Urinary bladder (tissue), 4 donors: ENCODE results near the gene BCL2L2. TPM values are rescaled to one million over a fixed set of nuclear protein-coding genes. Genes with fewer than 3 reads are reported as not detected.
A peak's percentile ranks its signal among the peaks of the same experiment; 100 is the strongest.

Experiments used
- DNase-seq: peaks from one replicate; pipeline ENCODE4 v3.0.0-alpha.2; 2015; ENCODE audit errors: extremely low spot score
- H3K27ac ChIP-seq: one replicate; pipeline ENCODE4 v1.5.1; 2013; ENCODE audit warnings: low read depth, mild to moderate bottlenecking, moderate library complexity
- H3K36me3 ChIP-seq: one replicate; pipeline ENCODE4 v1.6.1; 2013; ENCODE audit warnings: mild to moderate bottlenecking, moderate library complexity; ENCODE audit not compliant: insufficient read depth
- H3K4me1 ChIP-seq: one replicate; pipeline ENCODE4 v1.6.1; 2013; ENCODE audit warnings: mild to moderate bottlenecking, moderate library complexity; ENCODE audit not compliant: insufficient read depth
- H3K4me3 ChIP-seq: one replicate; pipeline ENCODE4 v1.5.1; 2013; ENCODE audit warnings: low read depth, low read length
- WGBS: extraction: QIAGEN DNeasy Blood & Tissue Kit; methylation state at CpG from one replicate; pipeline ENCODE4 v1.1.7; 2013; 5-methylcytosine and 5-hydroxymethylcytosine counted together
- polyA plus RNA-seq: library from polyadenylated mRNA; stranded (reverse); fragments of 200-250 nt; gene quantifications from one replicate; pipeline ENCODE4 v1.2.3, GENCODE V29; 2013
- total RNA-seq: library from RNA; depleted of rRNA; stranded (reverse); fragments of >200 nt; gene quantifications from one replicate; pipeline ENCODE4 v1.2.3, GENCODE V29; 2014
- donor health status: healthy with polysubstance abuse.
- donor health status: healthy.

The BCL2L2 gene
- total and polyA plus RNA-seq, 2 donors: 19.2 to 118 TPM

- peaks cover 2% of the 10 kb centered on the region for H3K36me3 ChIP-seq
- H3K4me1 ChIP-seq: no peaks in the 10 kb centered on the region
- 42% methylated on average over 6 of the region's 6 CpGs for WGBS
- peak overlapping the region; percentile 91 for H3K4me3 ChIP-seq
- peak overlapping the region; percentile 73 for H3K27ac ChIP-seq
- no peak for DNase-seq
Measured at GRCh38 chr14:23286902-23287479, 19.6 kb upstream of the BCL2L2 start.

DNA sequence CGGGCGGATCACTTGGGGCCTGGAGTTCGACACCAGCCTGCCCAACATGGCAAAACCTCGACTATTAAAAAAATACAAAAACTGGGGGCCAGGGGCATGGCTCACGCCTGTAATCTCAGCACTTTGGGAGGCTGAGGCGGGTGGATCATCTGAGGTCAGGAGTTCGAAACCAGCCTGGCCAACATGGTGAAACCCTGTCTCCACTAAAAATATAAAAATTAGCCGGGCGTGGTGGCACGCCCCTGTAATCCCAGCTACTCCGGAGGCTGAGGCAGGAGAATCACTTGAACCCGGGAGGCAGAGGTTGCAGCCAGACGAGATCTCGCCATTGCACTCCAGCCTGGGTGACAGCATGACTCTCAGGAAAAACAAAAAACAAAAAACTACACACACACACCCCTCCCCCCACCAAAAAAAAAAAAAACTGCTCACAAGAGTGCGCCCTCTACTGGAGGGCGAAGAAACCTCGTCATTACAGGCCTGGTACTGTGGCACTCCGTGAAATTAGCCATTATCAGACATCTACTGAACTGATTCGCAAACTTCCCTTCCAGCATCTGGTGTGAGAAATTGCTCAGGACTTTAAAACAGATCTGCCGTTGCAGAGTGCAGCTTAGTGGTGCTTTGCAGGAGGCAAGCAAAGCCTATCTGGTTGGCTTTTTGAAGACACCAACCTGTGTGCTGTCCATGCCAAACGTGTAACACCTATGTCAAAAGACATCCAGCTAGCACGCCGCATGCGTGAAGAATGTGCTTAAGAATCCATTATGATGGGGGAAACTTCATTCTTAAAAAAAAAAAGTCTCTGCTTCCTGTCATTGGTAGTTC lies 11.7 kb upstream of the BCL2L2 start:
- WGBS: 30% methylated on average over 24 of the region's 24 CpGs
- no peak for DNase-seq

GRCh38 chr14:23296012-23296777 lies 10.4 kb upstream of the BCL2L2 start:
- no peaks in the 10 kb centered on the region for H3K4me1 ChIP-seq
- WGBS: 92% methylated on average over 7 of the region's 7 CpGs
- H3K36me3 ChIP-seq: no peaks in the 10 kb centered on the region
- H3K4me3 ChIP-seq: no peak overlapping the region
- H3K27ac ChIP-seq: no peak overlapping the region
- no peak for DNase-seq

More for the DNA sequence above, 11.7 kb upstream of the BCL2L2 start:
- Histone ChIP-seq H3K4me1 (no peaks in the 10 kb centered on the region), H3K36me3 (no peaks in the 10 kb centered on the region), H3K4me3 (no peak overlapping the region), H3K27ac (no peak overlapping the region)

GRCh38 chr14:23297096-23297495 lies 9.5 kb upstream of the BCL2L2 start:
- H3K27ac ChIP-seq: no peak overlapping the region
- H3K4me1 ChIP-seq: no peaks in the 10 kb centered on the region
- WGBS: 93% methylated on average over 7 of the region's 7 CpGs
- no peak for DNase-seq
- H3K36me3 ChIP-seq: no peaks in the 10 kb centered on the region
- no peak overlapping the region for H3K4me3 ChIP-seq

DNA sequence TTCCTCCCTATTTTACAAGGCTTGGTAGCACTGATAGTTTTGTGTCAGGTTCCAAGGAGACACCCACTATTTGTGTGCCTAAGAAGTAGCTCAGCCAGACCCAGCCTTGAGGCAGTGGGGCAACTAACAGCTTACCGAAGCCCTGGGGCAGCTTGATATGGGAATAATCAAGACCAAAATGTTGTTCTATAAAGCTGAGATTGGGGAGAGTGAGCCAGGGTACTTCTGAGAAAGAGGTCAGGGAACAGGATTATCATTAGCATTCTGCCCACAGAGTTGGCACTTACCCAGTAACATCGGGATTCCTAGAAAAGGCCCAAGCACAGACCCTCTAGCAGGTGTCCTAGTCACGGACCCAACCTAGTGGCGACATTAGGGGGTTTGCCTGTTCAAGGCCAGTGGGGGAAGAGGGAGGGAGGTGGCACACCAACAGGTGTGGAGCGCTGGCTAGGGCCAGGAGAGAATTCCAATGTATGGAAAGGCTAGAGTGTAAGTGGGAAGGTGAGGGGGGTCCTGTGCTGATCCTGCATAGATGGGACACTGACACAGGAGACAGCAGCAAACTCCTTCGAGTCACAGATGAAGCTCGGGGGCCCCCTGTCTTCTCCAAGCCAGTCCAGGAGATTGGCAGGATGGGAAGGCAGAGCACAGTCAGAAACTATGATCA lies 8.9 kb upstream of the BCL2L2 start:
- no peak for DNase-seq
- no peak overlapping the region for H3K27ac ChIP-seq
- H3K4me3 ChIP-seq: no peak overlapping the region
- H3K36me3 ChIP-seq: no peaks in the 10 kb centered on the region
- WGBS: 91% methylated on average over 7 of the region's 7 CpGs
- no peaks in the 10 kb centered on the region for H3K4me1 ChIP-seq

- Histone ChIP-seq H3K36me3 (no peaks in the 10 kb centered on the region), H3K27ac (peak overlapping the region; percentile 78), H3K4me1 (no peaks in the 10 kb centered on the region), H3K4me3 (no peak overlapping the region)
- DNase-seq: peak; percentile 78
- WGBS: 89% methylated on average over 2 of the region's 2 CpGs
Measured at GRCh38 chr14:23299211-23299957, 7.2 kb upstream of the BCL2L2 start.

- Histone ChIP-seq H3K4me3 (peak overlapping the region; percentile 52), H3K36me3 (no peaks in the 10 kb centered on the region), H3K4me1 (no peaks in the 10 kb centered on the region), H3K27ac (peak overlapping the region; percentile 90)
- WGBS: 61% methylated on average over 10 of the region's 10 CpGs
- DNase-seq: no peak
Measured at GRCh38 chr14:23299986-23300686, 6.5 kb upstream of the BCL2L2 start.

DNA sequence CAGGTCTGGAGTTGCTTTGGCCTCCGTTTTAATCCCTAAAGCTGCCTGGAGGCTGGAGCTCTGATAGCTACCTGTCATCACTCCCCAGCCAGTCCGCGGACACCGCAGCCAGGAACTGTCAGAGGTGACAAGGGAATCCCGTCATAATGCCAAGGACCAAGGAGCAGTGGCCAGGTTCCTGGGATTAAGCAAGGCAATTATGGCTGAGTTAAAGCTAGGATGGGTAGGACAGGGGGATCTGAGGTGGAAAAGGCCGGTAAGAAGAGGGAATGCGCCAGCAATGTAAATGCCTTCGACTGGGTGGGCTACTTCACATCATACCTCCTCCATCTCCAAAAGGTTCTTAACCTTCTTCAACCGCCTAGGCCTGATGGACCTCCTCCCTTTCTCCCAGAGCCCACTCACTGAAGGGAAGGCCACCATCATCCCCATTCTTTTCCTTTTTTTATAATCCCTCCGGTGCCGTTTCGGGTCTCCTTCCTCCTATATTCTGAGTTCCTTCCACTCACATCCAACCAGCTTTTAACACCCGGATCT lies 5.9 kb upstream of the BCL2L2 start:
- Histone ChIP-seq H3K36me3 (no peaks in the 10 kb centered on the region), H3K27ac (peak overlapping the region; percentile 90), H3K4me1 (no peaks in the 10 kb centered on the region), H3K4me3 (peak overlapping the region; percentile 52)
- 3% methylated on average over 13 of the region's 13 CpGs for WGBS
- DNase-seq: no peak

DNA sequence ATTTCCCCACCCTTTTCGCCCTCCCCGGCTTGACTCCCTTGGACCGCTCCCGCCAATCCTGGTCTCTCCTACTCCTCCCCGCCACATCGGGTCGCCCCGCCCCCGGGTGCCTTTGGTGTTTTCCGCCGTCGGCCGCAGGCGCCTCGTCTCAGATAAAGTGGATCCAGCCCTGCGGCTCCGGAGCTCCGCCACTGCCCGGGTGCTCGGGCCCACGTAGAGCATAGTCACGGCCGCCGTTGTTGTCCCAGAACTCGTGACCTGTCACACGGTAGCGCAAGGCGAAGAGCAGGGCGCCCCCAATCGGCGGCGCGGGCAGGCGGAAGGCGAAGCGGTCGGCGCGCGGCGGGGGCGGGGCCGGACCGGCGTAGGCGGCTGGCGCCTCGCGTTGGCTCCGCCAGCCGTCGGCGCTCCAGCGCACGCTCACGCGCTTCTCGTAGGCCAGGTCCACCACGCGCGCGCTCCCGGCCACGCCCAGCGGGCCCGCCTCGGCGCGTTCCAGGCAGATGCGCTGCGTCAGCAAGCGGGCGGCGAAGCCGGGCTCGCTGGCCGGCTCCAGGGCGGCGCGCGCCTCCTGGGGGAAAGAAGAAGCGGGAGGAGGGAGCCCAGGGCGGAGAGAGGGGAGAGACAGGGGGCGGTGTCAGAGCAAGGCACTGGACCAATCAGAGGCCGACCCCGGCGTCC lies 5.2 kb upstream of the BCL2L2 start:
- peak overlapping the region; percentile 98 for H3K27ac ChIP-seq
- H3K36me3 ChIP-seq: no peaks in the 10 kb centered on the region
- WGBS: under 1% methylated on average over 87 of the region's 87 CpGs
- H3K4me1 ChIP-seq: no peaks in the 10 kb centered on the region
- peak overlapping the region; percentile 52 for H3K4me3 ChIP-seq
- peak; percentile 93 for DNase-seq

DNA sequence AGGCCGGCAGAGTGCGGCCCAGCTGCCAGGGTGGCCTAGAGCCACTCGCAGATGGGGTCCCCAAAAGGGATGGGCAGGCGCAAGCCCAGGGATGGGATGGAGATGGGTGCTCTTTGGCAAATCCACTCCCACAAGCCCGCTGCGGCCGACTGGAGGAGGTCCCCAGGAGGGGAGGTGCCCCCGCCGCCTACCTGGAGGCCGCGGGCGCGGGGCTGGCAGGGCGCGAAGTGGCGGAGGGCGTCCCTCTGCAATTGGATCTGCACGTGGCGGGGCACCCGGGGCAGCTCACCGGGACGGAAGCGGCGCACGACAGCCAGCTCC lies 4.7 kb upstream of the BCL2L2 start:
- no peaks in the 10 kb centered on the region for H3K36me3 ChIP-seq
- no peaks in the 10 kb centered on the region for H3K4me1 ChIP-seq
- under 1% methylated on average over 25 of the region's 25 CpGs for WGBS
- peak overlapping the region; percentile 90 for H3K27ac ChIP-seq
- H3K4me3 ChIP-seq: peak overlapping the region; percentile 49
- DNase-seq: no peak

GRCh38 chr14:23302290-23303225 lies 4.1 kb upstream of the BCL2L2 start, which contains the start of gene PPP1R3E:
Gene PPP1R3E, minus strand, starts transcription at chr14:23302859. Its CDS starts 283 bp downstream, at chr14:23302576.
- H3K27ac ChIP-seq: peak within 1 kb of the TSS; percentile 90
- H3K4me3 ChIP-seq: peak within 1 kb of the TSS; percentile 49
- no peak for DNase-seq
- H3K4me1 ChIP-seq: no peaks in the 10 kb centered on the region
- WGBS: 3% methylated on average over 81 of the region's 81 CpGs
- no peaks in the 10 kb centered on the region for H3K36me3 ChIP-seq
